GM19025 (cell line): ENCODE results near the gene KXD1.
"Not testable (repeated sequence)": the region's sequence is repeated elsewhere in the genome, so short reads cannot be mapped to it uniquely, and the experiment has no call there.

Experiments used
- ATAC-seq: cut with Tn5 transposase; IDR thresholded peaks from one replicate; pipeline ENCODE4 v1.9.1; 2021; ENCODE audit warnings: mild to moderate bottlenecking, low read depth, moderate library complexity; ENCODE audit not compliant: unreplicated experiment

Gene KXD1

DNA sequence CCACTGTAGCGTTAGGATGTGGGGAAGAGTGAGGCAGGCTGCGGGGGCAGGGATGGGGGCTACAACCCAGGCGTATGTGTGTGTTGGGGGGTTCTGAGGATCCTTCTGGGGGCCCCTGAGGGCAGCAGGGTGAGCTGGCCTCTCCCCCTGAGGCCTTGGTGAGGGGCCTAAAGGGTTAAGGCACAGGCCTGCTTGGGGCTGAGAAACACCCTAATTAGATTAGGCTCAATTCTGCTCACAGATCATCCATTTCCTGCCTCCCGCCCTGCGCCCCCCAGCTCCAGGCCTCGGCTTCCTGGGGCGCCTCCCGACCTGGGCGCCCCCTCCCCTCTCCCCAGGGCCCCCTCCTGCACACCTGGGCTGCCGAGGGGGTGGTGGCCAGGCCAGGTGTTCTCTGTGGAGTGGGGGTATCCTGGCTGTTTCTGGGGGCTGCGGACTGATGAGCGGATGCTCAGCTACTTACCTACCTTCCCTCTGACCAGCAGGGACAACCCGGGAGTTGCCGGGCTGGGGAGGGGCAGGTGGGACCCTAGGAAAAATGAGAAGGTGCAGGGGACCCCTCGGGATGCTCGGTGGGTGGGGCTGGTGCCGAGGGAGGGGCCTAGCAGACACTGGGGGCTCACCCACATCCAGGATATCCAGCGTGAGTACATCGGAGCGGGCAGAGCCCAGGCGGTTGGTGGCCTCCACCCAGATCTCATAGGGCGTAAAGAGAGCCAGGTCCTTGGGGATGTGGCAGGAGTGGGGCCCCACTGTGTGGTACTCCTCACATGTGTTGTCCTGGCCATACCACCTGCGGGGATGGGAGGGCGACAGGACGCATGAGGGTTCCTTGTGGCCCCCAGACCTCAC is 40.4 kb downstream of the KXD1 start:
- ATAC-seq, result no peak

DNA sequence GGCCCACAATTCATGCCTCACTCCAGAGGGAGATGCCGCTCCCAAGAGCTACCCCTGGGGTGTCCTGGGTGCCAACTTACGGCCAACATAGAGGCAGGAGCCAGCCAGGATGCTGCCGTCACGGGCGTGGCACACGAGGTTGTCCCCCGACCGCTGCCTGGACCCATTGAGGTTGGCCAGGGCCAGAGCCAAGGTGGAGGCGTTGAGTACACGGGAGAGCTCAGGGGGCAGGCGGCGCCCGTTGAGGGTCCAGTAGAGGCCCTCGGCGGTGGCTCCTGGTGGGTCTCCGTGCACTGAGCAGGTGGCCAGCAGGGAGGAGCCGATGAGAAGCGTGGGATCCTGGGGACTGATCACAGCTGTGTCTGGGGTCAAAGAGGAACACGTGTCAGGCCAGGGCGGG is 41.8 kb downstream of the KXD1 start:
- no peak for ATAC-seq

DNA sequence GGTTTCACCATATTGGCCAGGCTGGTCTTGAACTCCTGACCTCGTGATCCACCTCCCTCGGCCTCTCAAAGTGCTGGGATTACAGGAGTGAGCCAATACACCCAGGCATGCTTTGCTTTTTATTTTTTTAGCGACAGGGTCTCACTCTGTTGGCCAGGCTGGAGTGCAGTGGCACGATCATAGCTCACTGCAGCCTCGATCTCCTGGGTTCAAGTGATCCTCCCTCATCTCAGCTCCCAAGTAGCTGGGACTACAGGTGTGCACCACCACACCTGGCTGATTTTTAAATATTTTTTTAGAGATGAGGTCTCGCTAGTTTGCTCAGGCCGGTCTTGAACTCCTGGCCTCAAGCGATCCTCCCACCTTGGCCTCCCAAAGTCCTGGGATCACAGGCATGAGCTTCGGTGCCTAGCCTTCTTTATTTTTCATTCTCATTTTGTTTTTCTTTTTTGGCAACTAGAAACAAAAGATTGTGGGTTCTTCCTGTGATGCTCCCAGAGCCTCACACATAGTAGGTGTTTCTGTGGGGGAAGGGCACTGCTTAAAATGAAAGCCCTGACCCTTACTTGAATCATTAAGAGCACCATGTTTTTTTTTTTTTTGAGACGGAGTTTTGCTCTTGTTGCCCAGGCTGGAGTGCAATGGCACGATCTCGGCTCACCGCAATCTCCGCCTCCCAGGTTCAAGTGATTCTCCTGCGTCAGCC is 43.2 kb downstream of the KXD1 start:
- not testable (repeated sequence) for ATAC-seq

DNA sequence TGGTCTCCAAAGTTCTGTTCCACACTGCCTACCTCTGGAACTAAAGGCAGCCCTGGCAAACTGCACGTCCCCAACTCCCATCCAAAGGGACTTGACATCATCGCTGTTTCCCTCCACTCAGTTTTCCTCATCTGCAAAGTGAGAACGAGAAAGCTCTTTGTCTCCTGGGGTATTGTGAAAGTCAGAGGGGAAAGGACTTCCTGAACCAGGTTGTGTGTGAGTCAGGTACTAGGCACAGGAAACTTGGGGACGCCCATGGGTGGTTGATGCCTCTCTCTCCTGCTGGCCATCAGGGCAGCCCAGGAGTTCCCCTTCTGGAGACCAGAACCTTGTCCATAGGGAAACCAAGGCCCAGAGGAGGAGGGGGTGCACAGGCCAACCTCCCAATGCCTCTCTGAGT is 44.2 kb downstream of the KXD1 start:
- ATAC-seq, result no peak

DNA sequence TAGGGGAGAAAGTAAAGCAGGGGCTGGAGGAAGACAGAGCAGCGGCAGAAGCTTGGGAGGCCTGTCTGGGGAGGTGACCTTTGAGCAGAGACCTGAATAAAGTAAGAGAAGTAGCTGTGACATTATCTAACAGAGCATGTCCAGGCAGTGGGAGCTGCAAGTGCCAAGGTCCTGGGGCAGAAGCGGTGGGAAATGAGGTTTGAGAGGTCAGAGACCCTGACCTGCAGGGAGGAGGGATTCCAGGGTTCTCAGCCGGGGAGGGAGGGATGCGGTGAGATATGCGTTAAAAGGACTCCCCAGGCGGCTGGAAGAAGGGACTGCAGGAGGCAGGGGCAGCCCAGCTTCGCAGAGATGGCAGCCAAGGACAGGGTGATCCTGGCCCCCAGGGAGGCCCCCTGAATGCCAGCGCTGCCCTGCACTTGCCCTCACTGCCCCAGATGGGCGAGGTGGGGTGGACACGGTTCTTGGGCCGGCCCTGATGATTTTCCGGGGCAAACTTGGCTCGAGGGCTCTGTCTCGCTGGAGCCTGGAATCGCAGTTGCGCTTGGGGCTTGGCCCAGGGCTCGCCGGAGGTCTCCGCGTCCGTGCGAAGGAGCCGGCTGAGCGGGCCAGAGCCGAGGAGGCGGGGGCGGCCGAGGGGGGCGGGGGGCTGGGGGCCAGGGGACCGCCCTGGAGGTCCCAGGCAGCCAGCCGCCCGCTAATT is 45.7 kb downstream of the KXD1 start:
- no peak for ATAC-seq

DNA sequence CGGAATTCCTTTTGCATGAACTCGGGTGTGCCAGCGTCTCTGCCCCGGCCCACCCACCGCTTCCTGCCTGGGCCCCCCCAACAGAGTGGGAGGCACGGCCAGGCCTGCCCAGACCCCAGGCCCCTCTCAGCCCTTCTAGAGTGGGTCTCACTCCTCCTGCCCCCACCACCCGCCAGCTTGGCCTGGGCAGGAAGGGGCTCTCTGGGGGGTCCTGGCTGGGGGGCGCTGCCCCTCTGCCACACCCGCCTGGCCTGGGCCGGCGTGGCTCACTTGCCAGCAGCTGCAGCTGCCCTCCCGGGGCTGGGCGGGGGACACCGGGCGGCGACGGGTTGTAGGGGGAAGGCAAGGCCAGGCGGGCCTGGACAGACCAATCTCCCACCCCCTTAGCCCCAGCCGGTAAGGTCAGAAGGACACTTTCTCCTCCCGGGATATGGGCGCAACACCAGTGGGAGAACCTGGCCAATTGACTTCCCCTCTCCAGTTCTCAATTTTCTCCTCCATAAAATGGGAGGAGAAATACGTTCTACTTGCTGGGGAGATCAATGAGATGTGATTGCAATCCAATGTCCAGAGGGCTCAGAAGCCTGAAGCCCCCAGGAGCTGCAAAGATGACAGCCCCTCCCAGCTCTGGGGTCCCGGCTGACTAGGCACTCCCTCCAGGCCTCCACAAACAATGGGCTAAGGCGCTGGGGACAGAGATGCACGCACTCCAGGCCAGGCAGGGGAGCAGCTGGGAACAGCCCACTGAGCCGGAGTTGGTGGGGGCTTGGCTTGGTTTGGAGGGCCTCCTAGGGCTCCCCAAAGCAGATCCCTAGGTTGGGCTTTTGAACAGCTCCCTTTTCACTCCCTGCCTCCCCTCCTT is 46.5 kb downstream of the KXD1 start:
- no peak for ATAC-seq

DNA sequence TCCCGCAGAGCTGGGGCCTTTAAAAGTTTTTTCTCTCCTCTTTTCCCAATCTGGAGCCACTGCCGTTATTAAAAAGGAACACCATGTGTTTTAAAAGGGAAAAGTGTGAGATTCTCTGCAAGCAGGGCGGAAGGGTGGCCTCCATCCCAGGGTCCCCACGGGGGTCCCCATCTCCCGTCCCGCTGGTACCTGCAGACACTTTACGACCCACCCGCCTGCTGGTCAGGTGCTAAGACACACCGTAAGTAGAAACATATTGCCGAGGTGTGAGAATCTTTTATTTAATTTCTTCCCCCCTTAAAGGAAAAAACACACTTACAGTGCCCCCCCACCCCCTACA is 47.1 kb downstream of the KXD1 start:
- ATAC-seq, result no peak

DNA sequence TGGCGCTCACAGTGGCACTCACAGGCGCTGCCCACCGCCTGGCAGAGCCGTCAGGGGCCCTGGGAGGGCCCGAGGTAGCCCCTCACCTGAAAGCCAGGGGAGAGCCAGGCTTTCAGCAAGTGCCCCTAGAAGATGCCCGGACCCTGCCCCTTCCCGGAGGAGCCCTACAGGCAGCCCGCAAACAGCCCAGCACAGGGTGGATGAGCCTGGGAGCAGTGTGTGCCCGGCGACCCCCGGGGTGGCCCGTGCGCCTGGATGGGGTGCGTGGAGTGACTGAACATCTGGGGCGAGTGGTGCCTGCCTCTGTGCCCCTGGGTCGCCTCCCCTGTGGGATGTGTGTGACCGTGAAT is 47.5 kb downstream of the KXD1 start:
- ATAC-seq, result no peak

DNA sequence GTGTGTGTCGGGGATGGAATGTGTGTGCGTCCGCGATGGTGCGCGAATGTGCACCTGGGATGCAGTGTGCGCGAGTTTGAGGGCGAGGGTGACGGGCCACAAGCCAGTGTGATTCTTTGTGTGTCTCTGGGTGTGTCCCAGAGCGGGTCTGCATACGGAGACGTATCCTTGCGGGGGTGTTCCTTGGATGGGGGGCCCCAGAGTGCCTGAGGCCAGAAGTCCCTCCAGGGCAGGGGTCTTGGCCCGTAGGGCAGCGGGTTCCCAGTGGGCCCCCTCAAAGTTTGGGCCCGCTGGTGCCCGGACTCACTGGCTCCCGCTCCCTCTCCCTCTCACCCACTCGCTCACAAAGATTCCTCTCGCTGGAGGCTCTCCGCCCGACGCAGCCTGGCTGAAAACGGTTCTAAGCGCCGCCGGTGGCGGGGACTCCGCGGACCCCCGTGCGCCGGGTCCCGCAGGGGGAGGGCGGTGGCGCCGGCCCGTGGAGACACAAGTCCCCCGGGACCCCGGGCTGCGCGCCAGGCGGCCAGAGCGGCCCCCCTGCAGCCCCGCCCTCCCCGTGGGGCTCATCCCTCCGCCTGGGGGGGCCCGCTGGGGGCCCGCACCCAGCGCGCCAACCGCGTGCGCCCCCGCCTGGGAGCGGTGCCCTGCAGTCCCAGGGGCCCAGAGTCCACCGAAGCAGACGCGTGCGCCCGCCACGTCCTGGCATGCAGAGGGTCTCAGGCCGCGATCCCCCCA is 48.0 kb downstream of the KXD1 start:
- no peak for ATAC-seq

DNA sequence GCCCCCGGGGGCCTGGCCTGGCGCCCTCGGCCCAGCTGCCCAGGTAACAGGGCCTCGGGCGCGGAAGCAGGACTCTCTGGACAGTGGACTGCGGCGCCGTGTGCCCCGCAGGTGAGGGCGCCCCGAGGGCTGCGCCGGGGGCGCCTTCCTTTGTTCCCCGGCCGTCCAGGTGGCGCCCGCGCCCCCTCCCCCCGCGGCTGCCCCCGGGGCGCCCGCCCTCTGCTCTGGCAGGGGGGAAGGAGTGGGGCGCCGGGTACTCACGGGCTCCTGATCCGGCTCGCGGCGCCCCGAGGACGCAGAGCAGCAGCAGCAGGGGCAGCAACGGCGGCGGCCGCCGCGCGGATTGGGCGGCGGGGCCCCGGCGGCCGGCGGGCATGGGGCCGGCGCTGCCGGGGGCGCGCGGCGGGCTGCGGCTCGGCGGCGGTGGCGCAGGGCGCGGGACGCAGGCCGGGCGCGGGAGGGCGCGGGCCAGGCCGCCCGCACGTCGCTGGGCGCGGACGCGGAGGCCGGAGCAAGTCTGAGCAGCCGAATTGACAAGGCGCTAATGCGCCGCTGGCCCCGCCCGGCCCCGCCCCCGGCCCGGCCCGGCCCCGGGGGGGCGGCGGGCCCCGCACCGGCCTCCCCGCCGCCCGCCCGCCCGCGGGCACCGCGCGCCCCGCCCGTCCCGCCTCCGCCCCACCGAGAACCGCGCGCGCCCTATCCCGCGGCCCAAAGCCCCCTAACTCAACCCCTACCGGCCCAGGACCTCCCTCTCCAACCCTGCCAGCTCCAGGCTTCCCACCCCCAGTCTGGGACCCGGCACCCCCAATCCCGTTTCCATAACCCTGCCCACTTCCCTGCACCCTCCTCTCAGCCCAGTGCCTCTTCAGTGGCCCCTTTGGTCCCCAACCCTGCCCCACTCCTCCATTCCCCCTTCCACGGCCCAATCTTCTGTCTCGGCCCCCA is 48.9 kb downstream of the KXD1 start, which contains the start of gene CRLF1:
Gene CRLF1, minus strand, starts transcription at position 519 of the 945 bp plus-strand sequence. Its CDS starts 143 bp downstream, at position 376.
- ATAC-seq, result no peak

DNA sequence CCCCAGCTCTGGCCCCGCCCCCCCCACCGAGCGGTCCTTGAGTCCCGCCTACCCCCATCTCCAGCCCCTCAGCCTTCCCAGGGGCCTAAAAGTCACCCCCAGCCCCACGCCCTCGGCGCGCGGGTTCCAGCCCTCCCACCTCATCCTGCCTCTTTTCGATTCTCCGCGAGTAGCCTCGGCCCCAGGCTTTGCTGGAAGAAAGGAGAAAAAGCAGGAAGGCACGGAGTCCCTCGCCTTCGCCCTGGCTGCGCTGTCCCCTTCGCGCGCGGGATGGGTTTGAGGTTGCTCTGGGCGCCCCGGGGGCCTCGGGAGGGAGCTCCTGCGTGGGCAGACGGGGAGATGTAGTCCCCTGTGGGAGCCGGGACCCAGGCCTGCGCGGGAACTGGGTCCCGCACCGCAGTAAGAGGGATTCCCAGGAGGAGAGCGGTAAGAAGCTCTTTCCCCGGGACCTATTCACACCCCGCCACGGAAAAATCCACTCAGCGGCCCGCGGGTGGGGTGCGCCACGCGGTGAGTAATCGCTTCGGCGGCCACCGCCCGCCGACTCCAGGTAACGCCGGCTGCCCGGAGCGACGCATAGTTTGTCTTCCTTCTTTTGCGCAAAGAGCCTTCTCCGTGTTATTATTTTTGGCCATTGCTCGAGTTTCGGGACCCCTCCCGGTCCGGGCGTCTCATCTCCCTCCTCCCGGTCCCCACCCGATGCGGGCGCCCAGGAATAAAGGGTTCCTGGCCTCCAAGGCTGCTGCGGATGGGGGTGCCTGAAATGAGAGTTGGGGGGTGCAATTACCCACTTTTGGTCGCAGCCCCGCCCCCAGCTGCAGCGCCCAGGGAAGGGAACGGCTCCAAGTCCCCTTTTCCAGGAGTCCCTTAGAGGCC is 49.8 kb downstream of the KXD1 start:
- no peak for ATAC-seq

DNA sequence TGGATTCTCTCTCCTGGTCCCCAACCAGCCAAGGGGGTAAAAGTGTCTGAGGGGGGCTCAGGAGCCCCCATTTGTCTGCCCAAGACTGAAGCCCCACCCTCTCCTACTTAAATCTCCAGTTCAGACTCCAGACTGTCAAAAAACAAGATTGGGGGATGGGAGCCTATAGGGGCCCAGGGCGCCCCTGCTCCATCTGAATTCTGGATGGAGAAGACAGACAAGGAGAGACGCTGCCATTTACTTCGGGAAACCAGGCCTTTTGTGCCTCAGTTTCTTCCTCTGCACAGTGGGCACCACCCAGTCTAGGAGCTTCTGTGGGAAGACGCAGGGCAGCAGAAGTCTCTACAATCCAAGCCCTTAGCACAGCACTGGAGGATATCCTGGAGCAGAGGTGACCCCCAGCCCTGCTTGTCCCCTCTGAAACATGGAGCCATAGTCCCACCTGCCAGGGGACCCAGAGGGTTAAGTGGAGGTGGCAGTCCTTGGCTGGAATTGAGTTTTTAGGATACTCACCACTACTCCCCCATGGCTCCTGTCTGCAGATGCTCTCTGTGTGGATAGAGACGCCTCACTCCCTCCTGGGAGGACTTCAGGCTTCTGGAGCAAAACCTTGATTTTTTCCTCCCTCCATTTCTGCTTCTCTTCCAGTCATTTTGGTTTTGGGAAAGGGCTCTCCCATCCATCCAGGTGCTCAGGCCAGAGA is 50.6 kb downstream of the KXD1 start:
- no peak for ATAC-seq

DNA sequence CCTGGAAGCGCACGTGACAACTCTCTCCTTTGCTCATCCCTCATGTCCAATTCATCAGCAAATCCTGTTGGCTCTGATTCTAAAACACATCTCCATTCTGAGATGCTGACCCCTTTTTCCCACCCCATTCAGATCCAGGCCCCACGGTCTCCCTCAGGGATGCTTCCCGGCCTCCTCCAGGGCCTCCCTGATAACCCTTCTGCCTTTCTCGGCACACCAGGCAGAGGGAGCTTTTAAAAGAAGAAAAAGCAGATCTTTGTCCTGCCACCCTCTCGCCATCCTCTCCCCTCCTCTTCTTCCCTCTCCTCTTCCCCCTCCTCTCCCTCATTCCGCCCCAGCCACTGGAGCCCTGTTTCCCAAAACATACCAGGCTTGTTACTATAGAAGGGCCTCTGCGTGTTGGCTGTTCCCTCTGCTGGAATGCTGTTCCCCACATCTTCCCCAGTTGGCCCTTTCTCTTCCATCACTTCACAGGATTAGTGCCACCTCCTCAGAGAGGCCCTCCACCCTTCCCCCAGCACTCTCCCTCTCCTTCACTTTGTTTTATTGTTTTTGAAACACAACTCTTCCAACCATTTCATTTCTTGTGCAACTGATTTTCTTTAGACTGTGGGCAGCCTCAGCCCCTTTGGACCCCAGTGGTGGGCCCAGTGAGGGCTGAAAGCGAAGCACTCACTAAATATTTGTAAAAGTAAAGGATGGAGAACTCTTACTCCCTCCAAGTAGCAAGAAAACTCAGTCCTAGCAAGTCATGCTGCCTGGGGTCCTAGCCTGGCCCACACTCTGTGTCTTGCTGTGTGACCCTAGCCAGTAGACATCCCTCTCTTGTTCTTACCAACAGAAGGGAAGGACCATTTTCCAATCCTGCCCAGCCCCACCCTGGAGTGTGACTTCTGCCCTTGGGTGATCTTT is 51.4 kb downstream of the KXD1 start:
- no peak for ATAC-seq

DNA sequence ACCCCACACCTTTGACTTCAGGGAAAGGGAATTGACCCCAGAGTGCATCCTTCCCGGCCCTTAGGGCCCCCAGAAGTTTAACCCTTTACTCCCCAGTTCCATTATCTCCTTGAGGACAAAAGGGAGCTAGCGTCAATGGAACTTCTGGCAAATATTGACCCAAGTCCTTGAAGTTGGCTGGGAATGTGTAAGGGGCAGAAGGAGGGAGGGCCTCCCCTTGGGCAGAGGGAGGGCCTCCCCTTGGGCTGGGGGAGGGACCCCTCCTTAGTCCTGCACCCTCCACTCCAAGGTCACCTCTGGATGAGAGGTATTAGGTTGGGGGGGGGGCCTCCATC is 52.0 kb downstream of the KXD1 start:
- ATAC-seq, result no peak

DNA sequence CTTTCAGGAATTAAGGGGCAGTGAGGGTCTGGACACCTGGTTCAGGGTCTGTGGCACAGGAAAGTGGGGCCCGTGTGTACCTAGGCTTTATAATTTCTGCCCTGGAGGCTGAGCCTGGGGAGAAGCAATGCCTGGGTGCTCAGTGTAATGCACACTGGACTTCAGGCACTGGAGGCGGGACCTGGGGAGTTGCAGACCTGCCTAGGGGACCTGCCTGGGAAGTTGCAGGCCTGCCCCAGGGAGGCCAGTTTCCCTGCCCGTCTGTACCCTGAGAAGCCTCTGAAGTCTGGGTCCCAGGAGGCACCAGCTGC is 52.5 kb downstream of the KXD1 start:
- no peak for ATAC-seq

DNA sequence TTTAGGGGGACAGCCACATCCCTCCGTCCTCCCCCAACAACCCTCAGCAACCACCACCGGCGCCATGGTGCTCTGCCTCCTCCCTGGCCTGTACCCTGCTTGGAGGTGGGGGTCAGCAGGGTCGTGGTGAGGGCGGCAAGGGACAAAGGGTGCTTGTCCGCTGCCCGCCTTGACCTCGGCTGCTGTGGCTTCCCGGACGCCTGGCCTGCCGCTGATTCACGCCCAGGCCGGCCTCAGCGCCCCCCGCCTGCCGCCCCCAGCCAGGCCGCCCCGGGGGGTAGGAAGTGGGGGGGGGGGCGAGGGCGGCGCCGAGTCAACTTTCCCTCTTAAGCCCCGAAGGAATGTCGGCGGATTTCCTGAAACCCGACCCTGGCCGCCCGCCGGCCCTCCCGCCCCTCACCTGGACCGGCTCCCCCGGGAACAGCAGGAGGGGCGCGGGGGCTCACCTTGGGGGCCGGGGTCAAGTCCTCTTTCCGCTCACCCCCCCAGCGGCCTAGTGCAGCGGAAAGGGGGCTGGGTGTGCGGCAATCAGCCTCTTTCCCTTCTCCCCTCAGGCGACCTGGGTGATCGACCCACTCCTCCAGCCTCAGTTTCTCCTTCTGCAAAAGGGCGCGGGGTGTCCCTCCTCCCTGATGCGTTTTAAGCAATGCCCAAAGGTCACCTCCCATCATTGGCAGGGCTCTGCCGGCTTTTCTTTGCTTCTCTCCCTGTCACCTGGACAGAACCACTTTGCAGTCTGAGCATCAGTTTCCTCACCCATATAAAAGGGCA is 53.1 kb downstream of the KXD1 start:
- ATAC-seq, result no peak
